Measurements from ENCODE around the gene NKTR.

Gene NKTR

GRCh38 chr3:42662813-42663535 lies 62.5 kb downstream of the NKTR start:
- DNase-seq: no peak

- DNase-seq: no peak
These were observed 63.3 kb downstream of the NKTR start for GRCh38 chr3:42663581-42664437.

- no peak for DNase-seq
These were observed 63.9 kb downstream of the NKTR start for GRCh38 chr3:42664438-42664803.

- no peak for DNase-seq
These were observed 64.8 kb downstream of the NKTR start for GRCh38 chr3:42665050-42665878.

DNA sequence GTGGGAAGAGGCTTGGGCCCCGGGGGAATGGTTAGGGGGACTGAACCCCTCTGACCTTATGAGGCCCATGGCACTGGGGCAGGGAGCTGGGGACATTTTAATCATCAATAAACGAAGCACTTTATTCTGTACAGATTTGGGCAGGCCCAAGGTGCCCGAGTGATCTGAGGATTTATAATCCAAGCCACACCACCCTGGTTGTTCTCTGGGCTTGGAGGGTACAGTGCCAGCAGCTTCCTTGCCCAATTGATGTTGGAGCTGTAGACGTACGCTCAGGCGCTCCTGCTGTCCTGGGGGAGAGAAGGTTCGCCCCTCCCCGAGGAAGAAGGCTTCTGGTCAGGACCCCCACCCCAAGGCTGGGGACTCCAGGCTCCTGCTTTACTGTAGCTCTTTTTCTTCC lies 65.5 kb downstream of the NKTR start:
- no peak for DNase-seq

GRCh38 chr3:42666577-42666998 lies 66.1 kb downstream of the NKTR start:
- DNase-seq: no peak

- DNase-seq: no peak
These were observed 66.6 kb downstream of the NKTR start for GRCh38 chr3:42667096-42667522.

- DNase-seq: no peak
These were observed 67.3 kb downstream of the NKTR start for GRCh38 chr3:42667523-42668412.

DNA sequence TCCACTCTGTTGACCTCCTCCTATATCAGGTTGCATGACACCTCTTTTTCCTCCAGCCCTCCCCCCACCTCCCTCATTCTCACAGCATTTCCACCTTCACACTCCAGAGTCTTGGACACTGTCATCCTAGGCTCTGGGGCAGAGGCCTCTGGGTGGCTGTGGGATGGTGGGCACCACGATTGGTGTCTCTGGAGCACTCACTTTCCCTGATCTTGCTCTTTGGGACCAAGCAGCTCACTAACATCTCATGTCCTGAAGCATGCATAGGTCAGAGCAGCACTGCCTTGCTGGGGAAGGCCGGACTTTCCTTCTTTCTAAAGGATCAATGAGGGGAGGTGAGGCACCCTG lies 67.9 kb downstream of the NKTR start:
- DNase-seq: no peak

DNA sequence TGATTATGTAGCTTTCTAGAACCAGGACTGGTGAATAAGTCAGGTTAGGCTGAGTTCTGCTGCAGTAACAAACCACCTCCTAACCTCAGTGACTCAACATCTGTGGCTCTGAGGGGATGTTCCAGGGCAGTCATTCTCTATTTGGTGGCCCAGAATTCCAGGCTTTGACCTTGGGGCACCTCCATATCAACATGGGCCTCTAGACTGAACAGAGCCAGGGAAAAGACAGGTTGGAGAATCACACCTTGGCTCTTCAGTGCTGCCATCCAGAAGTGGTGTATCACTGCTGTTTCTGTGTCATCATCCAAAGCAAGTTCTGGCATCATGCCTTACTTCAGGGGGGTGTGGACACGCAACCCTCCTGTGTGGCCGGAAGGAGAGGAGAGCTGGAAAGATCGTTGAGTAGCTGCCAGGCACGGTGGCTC lies 68.3 kb downstream of the NKTR start:
- DNase-seq: no peak

GRCh38 chr3:42670051-42670576 lies 69.6 kb downstream of the NKTR start:
- no peak for DNase-seq

- DNase-seq: no peak
These were observed 70.2 kb downstream of the NKTR start for GRCh38 chr3:42670670-42671069.

DNA sequence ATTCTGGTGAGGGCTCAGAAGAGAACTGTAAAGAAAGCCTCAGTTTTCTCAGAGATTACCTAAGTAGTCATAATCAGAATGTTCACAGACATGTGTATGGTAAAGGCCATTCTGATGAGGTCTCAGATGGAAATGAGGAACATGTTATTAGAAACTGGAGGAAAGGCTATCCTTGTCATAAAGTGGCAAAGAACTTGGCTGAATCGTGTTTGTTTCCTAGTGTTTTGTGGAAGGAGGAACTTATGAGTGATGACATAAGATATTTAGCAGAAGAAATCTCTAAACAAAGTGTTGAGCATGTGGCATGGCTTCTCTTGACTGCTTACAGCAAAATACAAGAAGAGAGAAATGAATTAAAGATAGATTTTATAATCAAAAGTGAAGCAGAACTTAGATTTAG lies 72.0 kb downstream of the NKTR start:
- no peak for DNase-seq

GRCh38 chr3:42673082-42673481 lies 72.6 kb downstream of the NKTR start:
- DNase-seq: no peak

DNA sequence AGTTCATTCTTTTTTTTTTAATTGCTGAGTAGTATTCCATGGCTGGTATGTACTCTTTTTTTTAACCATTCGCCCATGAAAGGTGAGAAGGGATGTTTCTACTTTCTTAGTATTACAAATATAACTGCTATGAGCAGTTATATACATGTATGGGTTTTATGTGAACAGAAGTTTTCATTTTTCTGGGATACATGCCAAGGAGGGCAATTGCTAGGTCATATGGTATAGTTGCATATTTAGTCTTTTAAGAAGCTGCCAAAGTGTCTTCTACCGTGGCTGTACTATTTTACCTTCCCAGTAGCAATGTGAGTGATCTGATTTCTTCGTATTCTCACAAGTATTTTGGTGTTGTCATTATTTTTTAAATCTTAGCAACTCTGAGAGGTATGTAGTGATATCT lies 73.7 kb downstream of the NKTR start:
- no peak for DNase-seq

DNA sequence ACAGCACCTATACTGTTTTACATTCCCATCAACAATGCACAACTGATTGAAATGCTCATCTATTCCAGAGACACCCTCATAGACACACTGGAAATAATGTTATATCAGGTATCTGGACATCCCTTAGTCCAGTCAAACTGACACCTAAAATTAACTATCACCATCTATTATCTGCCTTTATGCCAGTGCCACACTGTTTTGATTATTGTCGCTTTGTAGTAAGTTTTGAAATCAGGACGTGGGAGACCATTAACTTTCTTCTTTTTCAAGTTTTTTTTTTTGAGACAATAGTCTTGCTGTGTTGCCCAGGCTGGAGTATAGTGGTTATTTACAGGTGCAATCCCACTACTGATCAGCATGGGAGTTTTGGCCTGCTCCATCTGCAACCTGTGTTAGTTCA lies 75.4 kb downstream of the NKTR start:
- no peak for DNase-seq

- DNase-seq: no peak
These were observed 78.0 kb downstream of the NKTR start for GRCh38 chr3:42678447-42678846.

DNA sequence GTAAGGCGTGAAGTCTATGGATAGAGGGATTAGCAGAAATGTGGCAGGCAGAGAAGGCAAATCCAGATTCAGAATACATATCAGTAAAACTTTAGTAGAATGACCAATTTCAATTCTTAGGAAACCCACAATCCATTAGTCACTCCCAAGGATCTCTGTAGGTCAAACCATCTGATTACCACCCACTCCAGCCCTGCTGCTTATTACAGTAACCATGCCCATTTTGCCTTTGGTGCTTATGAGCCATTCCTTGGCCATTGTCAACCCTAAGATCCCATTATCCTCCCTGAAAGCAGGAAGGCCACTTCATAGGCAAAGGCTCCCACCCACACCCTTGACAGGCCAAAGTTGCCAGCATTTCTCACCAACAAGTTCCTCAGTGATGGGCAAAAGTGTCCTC lies 79.8 kb downstream of the NKTR start:
- no peak for DNase-seq

DNA sequence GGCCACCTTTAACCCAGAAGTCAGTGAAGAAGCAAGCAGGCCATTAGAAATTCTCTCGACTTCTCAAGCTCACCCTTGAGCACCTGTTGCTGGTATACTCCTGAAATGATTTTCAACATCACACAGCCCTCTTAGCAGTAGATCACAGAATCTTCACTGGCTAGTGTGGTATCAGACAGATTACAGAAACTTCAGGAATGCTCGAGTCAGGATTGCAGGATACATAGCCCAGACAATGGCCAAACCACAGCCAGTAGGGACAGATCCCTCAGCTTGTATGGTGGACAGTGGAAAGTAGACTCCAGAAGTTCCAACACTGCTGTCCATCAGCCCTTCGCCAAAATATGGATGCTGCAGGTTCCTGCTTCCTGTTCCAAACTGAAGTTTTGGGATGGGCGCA lies 80.3 kb downstream of the NKTR start:
- no peak for DNase-seq

DNA sequence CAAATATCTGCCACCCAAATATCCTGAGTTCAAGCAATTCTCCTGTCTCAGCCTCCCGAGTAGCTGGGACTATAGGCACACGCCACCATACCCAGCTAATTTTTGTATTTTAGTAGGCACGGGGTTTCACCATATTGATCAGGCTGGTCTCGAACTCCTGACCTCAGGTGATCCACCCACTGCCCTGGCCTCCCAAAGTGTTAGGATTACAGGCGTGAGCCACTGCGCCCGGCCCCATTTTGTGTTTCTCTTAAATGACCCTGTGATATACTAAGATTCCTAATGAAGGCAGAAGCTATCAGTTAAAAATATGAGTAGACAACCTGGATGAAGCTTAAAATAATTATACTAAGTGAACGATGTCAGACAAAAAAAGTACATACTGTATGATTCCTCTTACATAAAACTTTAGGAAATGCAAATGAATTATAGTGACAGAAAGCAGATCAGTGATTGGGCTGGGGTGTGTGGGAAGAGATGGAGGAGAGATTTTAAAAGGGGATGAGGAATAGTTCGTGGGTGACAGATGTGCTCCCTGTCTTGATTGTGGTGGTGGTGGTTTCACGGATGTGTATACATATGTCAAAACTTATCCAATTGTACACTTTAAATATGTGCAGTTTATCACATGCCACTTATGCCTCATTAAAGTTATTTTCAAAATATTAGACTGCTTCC lies 81.0 kb downstream of the NKTR start:
- no peak for DNase-seq

- DNase-seq: no peak
These were observed 82.0 kb downstream of the NKTR start for GRCh38 chr3:42682301-42683070.
